ENCODE data around the gene EXOSC10. TPM values are rescaled to one million over a fixed set of nuclear protein-coding genes. Genes with fewer than 3 reads are reported as not detected.

The EXOSC10 gene
- total RNA-seq, 3 donors from 2014 or later, result 57.9 to 97.6 (median 77.7) TPM

GRCh38 chr1:11046625-11047365, 52.9 kb downstream of the EXOSC10 start, which contains the start of gene MASP2:
MASP2 (minus strand) TSS chr1:11047239; CDS start chr1:11047207, 32 bp downstream.
- H3K36me3 ChIP-seq, result no peaks in the 10 kb centered on the region
- no peak for DNase-seq (ENCODE audit: low spot score in 2 of 2)
- no peak for TF ChIP-seq CTCF (IDR thresholded peaks at IDR 0.05)
- TF ChIP-seq POLR2A (IDR thresholded peaks at IDR 0.05), result no peak
- no peak for TF ChIP-seq POLR2AphosphoS5 (IDR thresholded peaks at IDR 0.05)
- no peak within 1 kb of the TSS for H3K4me3 ChIP-seq
- intact Hi-C loops (cut with DNase I; ENCODE audit: low total_unique reads), result no loop called here
- H3K27ac ChIP-seq, result no peak within 1 kb of the TSS
- no peaks in the 10 kb centered on the region for H3K27me3 ChIP-seq
- no peaks in the 10 kb centered on the region for H3K9me3 ChIP-seq
- H3K4me1 ChIP-seq, result no peaks in the 10 kb centered on the region

- intact Hi-C loops (cut with DNase I; ENCODE audit: low total_unique reads), result no loop called here
- DNase-seq (ENCODE audit: low spot score in 2 of 2), result no peak
Observed at GRCh38 chr1:11046270-11046566, 53.5 kb downstream of the EXOSC10 start.

GRCh38 chr1:11045428-11046269, 54.0 kb downstream of the EXOSC10 start:
- no peaks in the 10 kb centered on the region for H3K9me3 ChIP-seq
- no peaks in the 10 kb centered on the region for H3K4me1 ChIP-seq
- no peak overlapping the region for H3K27ac ChIP-seq
- TF ChIP-seq POLR2A (IDR thresholded peaks at IDR 0.05), result no peak
- no peak for TF ChIP-seq POLR2AphosphoS5 (IDR thresholded peaks at IDR 0.05)
- no peak for DNase-seq (ENCODE audit: low spot score in 2 of 2)
- intact Hi-C loops (cut with DNase I; ENCODE audit: low total_unique reads), result no loop called here
- no peaks in the 10 kb centered on the region for H3K36me3 ChIP-seq
- H3K4me3 ChIP-seq, result no peak overlapping the region
- no peaks in the 10 kb centered on the region for H3K27me3 ChIP-seq

More at GRCh38 chr1:11046270-11046566, 53.5 kb downstream of the EXOSC10 start:
- TF ChIP-seq CTCF (IDR thresholded peaks at IDR 0.05) (no peak), POLR2AphosphoS5 (IDR thresholded peaks at IDR 0.05) (no peak), POLR2A (IDR thresholded peaks at IDR 0.05) (no peak)
- Histone ChIP-seq H3K9me3 (no peaks in the 10 kb centered on the region), H3K4me3 (no peak overlapping the region), H3K27ac (no peak overlapping the region), H3K27me3 (no peaks in the 10 kb centered on the region), H3K36me3 (no peaks in the 10 kb centered on the region), H3K4me1 (no peaks in the 10 kb centered on the region)

- no peaks in the 10 kb centered on the region for H3K4me1 ChIP-seq
- H3K27ac ChIP-seq, result no peak overlapping the region
- H3K36me3 ChIP-seq, result no peaks in the 10 kb centered on the region
- H3K27me3 ChIP-seq, result no peaks in the 10 kb centered on the region
- intact Hi-C loops (cut with DNase I; ENCODE audit: low total_unique reads), result no loop called here
- no peak for TF ChIP-seq POLR2A (IDR thresholded peaks at IDR 0.05)
- no peak for TF ChIP-seq POLR2AphosphoS5 (IDR thresholded peaks at IDR 0.05)
- no peak for TF ChIP-seq CTCF (IDR thresholded peaks at IDR 0.05)
- H3K4me3 ChIP-seq, result no peak overlapping the region
- DNase-seq (ENCODE audit: low spot score in 2 of 2), result no peak
- H3K9me3 ChIP-seq, result no peaks in the 10 kb centered on the region
Observed at GRCh38 chr1:11044849-11045427, 54.7 kb downstream of the EXOSC10 start.

- Histone ChIP-seq H3K4me1 (no peaks in the 10 kb centered on the region), H3K9me3 (no peaks in the 10 kb centered on the region), H3K27me3 (no peaks in the 10 kb centered on the region), H3K4me3 (no peak overlapping the region), H3K27ac (no peak overlapping the region), H3K36me3 (no peaks in the 10 kb centered on the region)
- no peak for DNase-seq (ENCODE audit: low spot score in 2 of 2)
- intact Hi-C loops (cut with DNase I; ENCODE audit: low total_unique reads), result no loop called here
- no peak for TF ChIP-seq POLR2AphosphoS5 (IDR thresholded peaks at IDR 0.05)
- no peak for TF ChIP-seq POLR2A (IDR thresholded peaks at IDR 0.05)
- TF ChIP-seq CTCF (IDR thresholded peaks at IDR 0.05), result no peak
Observed at GRCh38 chr1:11044086-11044848, 55.4 kb downstream of the EXOSC10 start.
